Measurements from ENCODE around the gene METRNL. TPM values are rescaled to one million over a fixed set of nuclear protein-coding genes. Genes with fewer than 3 reads are reported as not detected.

Gene METRNL
- total RNA-seq, 1 donor from 2014 or later = 151 TPM

DNA sequence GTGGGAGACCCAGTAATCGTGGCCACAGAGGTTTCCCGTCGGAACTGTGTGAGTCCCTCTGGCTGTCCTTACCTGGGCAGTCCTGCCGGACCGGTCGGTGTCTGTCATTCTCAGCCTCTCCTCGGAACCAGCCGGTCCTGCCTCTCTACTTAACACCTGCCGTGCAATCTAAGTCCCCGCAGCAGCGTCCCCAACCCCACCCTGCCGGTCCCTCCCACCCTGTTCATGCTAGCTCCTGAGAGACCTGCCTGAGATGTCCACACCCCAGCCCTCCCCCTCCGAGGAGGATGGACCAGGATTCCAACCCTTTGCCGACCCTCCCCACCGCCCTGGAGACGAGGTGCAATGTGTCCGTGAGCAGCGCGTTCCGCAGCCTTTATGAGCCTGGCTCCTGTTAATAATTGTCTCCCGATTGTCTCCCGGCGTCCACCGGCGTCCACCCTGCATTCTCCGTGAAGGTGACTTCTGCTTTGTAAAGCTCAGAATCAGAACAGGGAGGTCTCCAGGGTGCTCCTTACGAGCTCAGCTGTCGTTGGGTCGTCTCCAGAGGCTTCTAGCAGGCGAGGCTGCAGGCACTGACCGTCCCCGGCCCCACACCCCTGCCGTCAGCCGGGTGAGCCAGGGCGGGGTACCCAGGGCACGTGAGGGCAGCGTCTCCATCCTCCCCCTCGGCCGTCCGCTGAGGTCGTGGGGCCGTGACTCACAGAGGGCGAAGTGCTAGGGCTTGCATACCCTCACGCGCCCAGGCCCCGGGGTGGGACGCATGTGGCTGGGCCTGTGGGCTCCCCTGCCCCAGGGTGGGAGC, 10.1 kb downstream of the METRNL start:
- DNase-seq (ENCODE audit: low spot score) = no peak

- DNase-seq (ENCODE audit: low spot score) = no peak
Measured at GRCh38 chr17:83090444-83091256, 11.2 kb downstream of the METRNL start.

DNA sequence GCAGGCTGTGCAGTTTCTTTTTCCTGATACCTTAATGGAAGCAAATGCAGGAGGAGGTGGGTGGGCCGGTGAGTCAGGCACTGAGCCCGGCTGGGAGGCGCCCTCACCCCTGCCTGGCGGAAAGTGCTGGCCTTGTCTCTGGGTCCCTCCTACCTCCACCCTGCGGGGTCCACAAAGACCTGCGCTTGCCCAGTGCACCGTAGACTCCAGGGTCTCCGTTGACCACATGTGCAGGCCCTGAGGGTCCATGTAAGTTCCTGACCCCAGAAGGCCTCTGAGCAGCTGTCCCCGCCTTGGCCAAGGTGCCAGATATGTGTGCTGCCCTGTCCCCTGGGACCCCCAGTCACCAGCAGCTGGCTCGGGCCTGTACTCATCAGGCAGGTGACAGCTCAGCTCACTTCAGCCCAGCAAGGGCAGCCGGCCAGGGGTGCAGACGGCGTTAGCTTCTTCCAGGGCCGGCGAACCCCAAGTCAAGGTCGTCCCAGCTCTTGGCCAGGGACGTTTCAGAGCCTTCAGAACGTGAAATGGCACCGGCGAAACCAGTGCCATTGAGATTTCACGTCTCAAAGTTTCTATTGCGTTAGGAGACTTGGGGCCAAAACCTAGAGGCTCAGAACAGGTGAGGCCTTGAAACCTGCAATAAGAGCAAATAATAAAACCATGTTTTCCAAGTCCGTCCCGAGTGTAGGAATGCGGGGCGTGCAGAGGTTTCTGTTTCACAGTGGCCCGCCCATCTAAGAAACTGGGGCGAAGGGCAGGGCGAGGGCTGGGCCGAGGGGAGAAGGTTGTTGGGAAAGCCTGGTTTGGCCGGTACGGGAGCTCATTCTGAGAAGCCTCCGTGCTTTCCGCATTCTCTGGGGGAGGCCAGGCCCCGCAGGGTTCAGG, 12.1 kb downstream of the METRNL start:
- no peak for DNase-seq (ENCODE audit: low spot score)

GRCh38 chr17:83092186-83092585, 12.8 kb downstream of the METRNL start:
- no peak for DNase-seq (ENCODE audit: low spot score)

- no peak for DNase-seq (ENCODE audit: low spot score)
Measured at GRCh38 chr17:83092931-83093330, 13.5 kb downstream of the METRNL start.

DNA sequence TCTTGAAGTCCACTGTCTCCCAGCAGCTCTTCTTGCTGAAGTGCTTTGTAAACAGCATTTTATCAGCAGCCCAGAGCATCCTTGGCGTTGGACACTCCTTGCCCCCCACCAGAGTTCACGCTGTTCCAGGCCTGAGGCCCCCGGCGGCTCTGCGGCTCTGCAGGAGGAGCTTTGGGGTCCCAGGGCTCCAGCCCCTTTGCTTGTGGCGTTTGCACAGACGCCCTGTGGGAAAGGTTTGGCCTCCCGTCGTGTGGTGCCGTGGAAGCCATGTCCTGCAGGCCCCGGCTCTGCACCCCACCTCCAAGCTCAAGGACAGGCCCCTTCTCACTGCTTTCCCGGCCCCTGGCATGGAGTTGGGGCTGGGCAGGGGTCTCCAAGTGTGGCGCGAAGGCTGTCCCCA, 14.1 kb downstream of the METRNL start:
- DNase-seq (ENCODE audit: low spot score) = no peak

DNA sequence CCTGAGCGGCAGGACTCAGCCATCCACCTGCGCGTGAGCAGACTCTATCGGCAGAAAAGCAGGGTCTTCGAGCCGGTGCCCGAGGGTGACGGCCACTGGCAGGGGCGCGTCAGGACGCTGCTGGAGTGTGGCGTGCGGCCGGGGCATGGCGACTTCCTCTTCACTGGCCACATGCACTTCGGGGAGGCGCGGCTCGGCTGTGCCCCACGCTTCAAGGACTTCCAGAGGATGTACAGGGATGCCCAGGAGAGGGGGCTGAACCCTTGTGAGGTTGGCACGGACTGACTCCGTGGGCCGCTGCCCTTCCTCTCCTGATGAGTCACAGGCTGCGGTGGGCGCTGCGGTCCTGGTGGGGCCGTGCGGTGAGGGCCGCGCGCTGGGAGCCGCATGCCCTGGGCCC, 14.9 kb downstream of the METRNL start:
- DNase-seq (ENCODE audit: low spot score) = no peak

- no peak for DNase-seq (ENCODE audit: low spot score)
Measured at GRCh38 chr17:83095016-83095415, 15.6 kb downstream of the METRNL start.

GRCh38 chr17:83096401-83097224, 17.2 kb downstream of the METRNL start:
- DNase-seq (ENCODE audit: low spot score) = no peak

- no peak for DNase-seq (ENCODE audit: low spot score)
Measured at GRCh38 chr17:83097831-83098230, 18.4 kb downstream of the METRNL start.

DNA sequence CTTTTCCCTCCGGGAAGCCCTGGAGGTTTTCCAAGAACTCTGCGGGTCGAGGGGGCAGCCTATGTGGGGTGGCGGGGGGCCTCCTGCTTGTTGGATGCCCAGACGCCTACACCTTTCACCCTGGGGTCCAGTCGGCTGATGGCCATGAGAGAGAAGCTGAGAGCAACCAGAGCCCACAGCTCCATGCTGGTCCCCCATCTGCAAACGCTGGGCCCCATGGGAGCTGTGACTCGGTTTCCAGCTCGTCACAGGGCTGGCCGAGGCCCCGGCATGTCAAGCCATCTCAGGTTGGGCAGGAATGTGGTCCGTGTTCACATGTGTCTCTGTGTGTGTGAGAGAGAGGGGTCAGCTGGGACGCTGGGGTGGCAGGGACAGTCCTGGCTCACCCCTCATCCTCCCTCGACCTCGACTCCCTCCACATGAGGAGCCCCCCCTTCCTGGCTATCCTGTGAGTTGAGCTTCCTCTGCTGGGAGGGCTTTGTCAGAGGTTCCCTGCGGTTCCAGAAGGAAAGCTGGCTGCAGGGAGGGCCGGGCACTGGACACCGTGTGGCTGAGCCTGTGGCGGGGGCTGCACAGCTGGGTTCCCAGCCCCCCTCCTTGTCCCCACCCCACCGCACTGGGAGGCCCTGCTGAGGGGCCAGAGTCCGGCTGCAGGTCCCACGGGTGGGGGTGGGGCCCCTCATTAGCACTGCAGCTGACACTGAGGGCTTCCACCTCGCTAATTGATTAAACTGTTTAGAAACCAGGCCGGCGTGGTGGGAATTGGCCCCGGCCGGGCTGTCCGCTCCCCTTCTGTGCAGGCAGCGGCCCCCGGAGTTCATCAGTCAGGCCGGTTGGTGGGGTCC, 19.1 kb downstream of the METRNL start:
- DNase-seq (ENCODE audit: low spot score) = no peak

DNA sequence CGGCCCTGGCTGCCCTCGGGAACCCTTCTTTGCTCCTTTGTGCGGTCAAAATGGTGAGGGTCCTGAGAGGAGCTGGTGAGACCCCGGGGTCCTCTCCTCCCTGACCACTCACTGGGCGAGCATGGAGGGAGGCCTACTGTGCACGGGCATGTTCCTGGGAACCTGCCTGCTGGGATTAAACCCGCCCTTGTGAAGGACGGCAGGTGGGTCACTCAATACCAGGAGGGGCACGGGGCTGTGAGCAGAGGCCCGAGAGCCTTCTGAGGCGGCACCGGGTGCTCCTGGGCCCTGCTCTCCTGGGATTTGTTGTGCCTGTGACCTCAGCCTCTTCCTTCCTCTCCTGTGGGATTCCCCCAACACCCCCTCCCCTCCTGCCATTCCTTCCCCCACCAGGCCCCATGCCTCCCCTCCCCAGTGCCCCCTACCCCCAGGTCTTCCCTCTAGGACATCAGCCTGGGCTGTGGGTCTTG, 19.7 kb downstream of the METRNL start:
- no peak for DNase-seq (ENCODE audit: low spot score)

DNA sequence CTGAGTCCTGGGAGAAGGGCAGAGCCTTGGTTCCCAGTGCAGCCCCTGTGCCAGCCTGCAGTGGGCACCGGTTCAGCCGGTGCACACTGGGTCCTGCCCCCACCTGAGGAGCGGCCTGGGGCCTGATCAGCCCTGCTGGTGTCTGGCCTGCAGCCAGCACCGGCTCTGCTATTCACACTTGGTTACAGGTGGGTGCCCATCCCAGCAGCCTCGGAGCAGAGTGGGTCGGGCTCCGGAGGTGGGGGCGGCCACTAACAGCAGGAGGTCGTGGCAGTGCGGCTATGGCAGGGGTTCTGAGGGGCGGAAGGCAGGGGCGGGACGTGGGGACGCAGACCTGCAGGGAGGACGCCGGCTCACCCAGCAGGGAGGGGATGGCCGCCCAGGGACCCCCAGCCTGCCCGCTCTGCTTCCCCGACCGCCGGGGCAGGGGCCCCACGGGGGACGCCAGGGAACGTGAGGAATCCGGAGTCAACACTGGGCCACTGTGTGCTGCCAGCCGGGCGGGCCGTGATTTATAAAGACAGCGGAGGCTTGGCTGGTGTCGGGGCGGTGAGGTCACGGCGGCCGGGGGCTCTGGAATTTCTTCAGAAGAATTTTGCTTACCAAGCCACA, 20.3 kb downstream of the METRNL start:
- no peak for DNase-seq (ENCODE audit: low spot score)

DNA sequence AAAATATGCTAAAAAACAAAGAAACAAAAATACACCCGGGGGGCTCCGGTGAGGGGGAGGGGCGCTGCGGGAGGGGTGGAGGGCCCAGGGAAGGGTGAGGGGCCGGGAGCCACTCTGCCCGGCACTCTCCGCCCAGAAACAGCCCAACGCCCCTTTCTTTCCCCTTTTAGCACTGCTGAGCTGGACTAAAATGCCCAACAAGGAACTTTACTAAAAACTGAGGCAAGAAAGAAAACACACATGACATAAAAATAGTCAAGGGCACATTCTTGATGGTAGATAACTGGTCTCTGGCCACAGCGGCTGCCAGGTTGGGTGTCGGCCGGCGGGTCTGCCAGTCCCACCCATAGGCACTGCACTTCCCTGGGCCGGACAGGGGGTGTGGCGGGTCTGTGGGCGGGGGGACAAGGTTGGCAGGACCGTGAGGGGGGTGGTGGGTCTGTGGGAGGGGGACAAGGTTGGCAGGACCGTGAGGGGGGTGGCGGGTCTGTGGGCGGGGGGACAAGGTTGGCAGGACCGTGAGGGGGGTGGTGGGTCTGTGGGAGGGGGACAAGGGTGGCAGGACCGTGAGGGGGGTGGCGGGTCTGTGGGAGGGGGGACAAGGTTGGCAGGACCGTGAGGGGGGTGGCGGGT, 20.9 kb downstream of the METRNL start:
- DNase-seq (ENCODE audit: low spot score) = no peak

DNA sequence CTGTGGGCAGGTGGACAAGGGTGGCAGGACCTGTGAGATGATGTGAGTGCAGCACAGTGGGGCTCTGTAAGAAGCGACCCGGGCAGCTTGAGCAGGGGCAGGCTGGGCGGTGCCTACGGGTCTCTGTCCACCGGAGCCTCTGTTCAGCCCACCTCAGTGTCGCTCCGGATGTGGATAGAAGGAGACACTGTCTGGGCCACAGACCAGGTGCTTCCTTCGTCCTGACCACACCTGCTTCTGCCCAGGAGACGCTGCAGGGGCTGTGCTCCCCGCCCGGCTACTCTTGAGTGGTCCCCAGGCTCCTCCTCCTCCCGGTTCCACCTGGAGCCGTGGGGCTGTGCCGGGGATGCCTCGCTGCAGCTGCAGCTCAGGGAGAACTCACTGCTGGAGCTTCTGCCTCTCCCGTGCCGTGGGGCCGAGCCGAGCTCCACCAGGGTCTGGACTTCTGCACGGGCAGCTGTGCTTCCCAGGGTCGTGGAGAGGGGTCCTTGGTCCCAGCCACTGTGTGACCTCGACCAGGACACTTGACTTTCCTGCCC, 21.5 kb downstream of the METRNL start:
- DNase-seq (ENCODE audit: low spot score) = no peak

- no peak for DNase-seq (ENCODE audit: low spot score)
Measured at GRCh38 chr17:83101805-83102480, 22.5 kb downstream of the METRNL start.

- no peak for DNase-seq (ENCODE audit: low spot score)
Measured at GRCh38 chr17:83103200-83103942, 24.0 kb downstream of the METRNL start.
